ENCODE data around the gene HAP1.

HAP1 gene

DNA sequence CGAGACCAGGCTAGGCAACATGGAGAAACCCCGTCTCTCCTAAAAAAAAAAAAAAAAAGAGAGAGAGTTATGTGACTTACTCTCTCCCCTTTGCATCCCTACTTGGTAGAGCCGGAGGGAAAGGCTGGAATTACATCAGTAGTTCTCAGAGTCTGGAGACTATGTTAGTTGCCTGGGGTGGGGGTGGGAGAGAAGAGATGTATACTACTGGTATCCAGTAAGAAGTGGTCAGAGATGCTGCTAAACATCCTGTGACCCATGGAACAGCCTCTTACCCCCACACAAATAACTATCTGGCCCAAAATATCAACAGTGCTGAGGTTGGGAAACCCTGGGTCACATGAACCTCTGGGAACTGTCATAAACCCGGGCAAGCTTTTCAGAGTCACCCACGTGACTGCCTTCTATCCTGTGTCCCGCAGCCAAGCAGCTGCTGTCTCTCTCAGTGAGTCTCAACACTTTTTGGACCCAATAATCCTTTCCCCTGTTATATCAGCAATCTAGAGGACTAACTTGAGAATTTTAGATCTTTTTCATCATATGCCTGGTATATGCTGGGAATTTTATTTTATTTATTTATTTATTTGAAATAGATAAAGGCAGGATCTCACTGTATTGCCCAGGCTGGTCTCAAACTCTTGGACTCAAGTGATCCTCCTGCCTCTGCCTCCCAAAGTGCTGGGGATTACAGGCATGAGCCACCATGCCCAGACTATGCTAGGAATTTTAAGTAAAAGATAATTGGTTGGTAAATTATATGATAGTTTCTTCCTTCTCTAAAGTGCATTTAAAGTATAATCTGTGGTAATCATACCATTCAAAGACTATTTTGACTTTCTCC is 37.1 kb downstream of the HAP1 start:
- TF ChIP-seq, protein P1, sequence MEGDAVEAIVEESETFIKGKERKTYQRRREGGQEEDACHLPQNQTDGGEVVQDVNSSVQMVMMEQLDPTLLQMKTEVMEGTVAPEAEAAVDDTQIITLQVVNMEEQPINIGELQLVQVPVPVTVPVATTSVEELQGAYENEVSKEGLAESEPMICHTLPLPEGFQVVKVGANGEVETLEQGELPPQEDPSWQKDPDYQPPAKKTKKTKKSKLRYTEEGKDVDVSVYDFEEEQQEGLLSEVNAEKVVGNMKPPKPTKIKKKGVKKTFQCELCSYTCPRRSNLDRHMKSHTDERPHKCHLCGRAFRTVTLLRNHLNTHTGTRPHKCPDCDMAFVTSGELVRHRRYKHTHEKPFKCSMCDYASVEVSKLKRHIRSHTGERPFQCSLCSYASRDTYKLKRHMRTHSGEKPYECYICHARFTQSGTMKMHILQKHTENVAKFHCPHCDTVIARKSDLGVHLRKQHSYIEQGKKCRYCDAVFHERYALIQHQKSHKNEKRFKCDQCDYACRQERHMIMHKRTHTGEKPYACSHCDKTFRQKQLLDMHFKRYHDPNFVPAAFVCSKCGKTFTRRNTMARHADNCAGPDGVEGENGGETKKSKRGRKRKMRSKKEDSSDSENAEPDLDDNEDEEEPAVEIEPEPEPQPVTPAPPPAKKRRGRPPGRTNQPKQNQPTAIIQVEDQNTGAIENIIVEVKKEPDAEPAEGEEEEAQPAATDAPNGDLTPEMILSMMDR (IDR thresholded peaks at IDR 0.05), result no peak
- Histone ChIP-seq H3K27ac (no peak overlapping the region), H3K4me3 (no peak overlapping the region)
- no peak for DNase-seq (ENCODE audit: low spot score)

DNA sequence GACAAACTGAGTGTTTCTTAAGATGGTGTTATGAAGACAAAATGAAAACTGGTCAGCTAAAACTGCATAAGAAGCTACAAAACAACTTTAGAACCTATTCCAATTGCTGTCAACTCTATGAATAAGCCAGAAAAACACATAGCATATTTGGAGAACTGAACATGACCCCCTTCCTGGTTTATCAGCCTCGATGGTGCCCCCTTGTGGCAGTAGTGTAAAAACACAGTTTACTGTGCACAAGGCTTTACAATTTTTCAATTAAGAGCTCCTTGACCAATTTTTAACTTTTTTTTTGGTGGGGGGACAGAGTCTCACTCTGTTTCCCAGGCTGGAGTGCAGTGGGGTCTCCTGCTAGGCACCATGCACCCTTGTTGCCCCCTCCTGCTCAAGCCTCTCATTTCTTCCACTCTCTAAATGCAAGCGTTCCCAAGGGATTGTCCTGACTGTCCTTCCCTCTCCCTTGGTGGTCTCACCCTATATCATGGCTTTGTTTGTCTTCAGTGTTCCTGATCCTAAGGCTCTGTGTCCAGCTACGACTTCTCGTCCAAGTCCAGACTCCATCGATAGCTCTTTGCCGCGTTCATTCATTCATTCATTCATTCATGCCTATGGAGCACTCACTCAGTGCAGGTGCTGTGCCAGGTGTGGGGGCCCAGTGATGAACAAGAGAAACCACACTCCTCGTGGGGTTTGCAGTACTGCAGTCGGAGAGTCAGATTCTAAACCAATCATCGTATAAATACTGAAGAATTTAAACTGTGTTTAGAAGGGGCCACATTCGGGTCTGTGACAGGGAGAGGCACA is 38.3 kb downstream of the HAP1 start:
- TF ChIP-seq, protein P1 (IDR thresholded peaks at IDR 0.05), result peak; percentile 72
- no peak for DNase-seq (ENCODE audit: low spot score)
- Histone ChIP-seq H3K4me3 (no peak overlapping the region), H3K27ac (peak overlapping the region in 1 of 2 donors; percentile 17)

DNA sequence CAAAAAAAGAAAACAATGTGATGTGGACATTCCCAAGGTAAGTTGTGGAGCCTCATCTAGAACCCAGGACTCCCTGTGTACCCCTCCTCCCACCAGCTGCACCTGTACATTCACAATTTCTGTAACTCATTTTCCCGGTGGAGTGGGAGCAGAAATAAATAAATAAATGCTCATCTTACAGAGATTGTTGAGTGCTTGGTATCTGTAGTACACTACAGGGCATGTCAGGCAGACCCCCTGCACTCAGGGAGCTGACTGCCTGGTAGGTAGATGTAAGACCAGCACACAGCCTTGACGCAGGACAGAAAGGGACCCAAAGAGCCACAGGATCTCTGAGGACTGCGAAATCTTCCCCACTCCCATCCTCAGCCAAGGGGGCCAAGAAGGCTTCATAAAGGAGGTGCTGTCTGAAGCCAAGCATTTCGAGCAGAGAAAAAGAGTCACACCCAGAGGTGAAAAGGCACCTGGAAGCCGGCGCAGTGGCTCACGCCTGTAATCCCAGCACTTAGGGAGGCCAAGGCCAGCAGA is 39.2 kb downstream of the HAP1 start:
- no peak overlapping the region for H3K27ac ChIP-seq
- DNase-seq (ENCODE audit: low spot score), result no peak

DNA sequence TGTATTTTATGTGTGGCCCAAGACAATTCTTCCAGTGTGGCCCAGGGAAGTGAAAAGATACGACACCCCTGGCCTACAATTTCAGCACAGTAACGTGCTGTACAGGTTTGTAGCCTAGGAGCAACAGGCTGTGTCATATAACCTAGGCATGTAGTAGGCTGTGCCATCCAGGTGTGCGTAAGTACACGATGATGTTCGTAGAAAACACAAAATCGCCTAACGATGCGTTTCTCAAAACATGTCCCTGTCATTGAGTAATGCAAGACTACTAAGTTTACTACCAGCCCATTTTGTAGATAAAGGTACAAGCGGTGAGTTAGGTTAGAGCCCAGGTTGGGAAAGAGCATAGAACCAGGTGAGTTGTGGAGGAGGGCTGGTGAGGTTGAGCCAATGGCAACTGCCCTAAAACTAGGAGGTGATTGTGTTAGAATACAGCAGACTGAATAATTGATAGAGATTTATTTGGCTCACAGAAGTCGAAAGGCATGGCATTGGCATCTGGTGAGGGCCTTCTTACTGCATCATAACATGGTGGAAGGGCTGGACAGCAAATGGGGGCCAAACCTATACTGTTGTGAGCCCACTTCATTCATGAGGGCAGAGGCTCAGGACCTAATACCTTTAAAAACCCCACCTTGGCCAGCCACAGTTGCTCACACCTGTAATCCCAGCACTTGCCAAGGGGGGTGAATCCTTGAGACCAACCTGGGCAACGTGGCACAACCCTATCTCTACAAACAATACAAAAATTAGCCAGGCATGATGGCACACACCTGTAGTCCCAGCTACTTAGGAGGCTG is 41.5 kb downstream of the HAP1 start:
- TF ChIP-seq, protein P1 (IDR thresholded peaks at IDR 0.05), result no peak
- H3K4me3 ChIP-seq, result no peak overlapping the region
- no peak for DNase-seq (ENCODE audit: low spot score)
- no peak overlapping the region for H3K27ac ChIP-seq

More for the DNA sequence above, 39.2 kb downstream of the HAP1 start:
- TF ChIP-seq, protein P1 (IDR thresholded peaks at IDR 0.05), result no peak
- no peak overlapping the region for H3K4me3 ChIP-seq

DNA sequence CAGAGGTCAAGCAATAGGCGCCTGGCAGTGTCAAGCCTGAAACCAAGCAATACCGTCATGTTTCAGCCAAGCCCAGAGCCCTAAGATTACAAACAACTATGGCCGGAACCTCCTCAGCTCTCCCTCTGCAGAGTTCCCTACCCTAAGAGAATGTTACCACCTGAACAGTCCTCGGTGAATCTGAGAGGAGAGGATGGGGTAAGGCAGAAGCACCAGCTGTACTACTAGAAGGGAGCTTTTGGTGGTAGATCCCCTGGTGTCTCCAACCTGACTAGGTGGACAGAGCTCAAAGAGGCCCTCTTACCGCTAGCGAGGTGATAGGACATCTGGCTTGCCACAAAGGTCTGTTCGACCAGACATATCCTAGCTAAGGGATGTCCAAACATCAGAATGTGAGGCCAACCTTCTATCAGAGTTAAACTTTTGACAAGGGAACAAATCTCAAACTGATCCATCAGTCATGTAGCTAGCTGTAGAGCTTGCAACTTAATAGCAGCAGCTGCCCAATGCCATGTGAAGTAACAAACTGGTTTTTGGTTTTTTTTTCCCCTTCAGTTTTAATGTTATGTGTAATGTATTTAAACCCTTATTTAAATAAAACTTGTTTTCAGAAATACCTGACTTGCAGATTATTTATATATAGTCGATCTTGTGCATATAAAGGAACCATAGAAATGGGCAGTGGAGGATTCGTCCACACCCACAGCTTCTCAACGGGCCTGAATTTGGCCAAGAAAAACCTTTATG is 43.2 kb downstream of the HAP1 start:
- Histone ChIP-seq H3K27ac (peak overlapping the region in 1 of 2 donors; percentile 98), H3K4me3 (peak overlapping the region; percentile 92)
- TF ChIP-seq, protein P1 (IDR thresholded peaks at IDR 0.05), result no peak
- no peak for DNase-seq (ENCODE audit: low spot score)

DNA sequence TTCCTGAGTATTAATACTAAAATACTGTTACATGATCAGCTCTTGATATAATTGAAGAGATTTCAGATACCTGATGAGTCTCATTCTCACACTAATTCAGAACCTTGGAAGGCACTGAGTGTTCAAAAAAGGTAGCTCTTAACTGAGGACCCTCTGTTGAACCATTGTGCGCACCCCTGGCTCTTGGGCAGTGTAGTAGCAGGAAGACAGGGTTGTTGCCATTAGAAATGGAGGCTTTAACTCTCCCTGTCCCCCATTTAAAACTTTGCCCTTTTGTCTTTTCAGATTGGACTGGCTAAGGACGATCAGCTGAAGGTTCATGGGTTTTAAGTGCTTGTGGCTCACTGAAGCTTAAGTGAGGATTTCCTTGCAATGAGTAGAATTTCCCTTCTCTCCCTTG is 43.9 kb downstream of the HAP1 start:
- H3K27ac ChIP-seq, result peak overlapping the region; percentile 98 to 99
- no peak for DNase-seq (ENCODE audit: low spot score)
- H3K4me3 ChIP-seq, result peak overlapping the region; percentile 92

More for the DNA sequence above, 43.9 kb downstream of the HAP1 start:
- TF ChIP-seq, protein P1 (IDR thresholded peaks at IDR 0.05), result no peak

Data from coronary artery (tissue), 2 donors.